WTC11 (cell line): ENCODE results near the gene DNAH11. TPM values are rescaled to one million over a fixed set of nuclear protein-coding genes. Genes with fewer than 3 reads are reported as not detected.

ENCODE experiments used
- ATAC-seq: fragments of 200-7000 bp; cut with Tn5 transposase; 2 replicates; pipeline ENCODE4 v1.10.0; 2021; ENCODE audit warnings: mild to moderate bottlenecking, moderate library complexity
- CTCF ChIA-PET: fragments of 300-600 bp; sonication (Branson Sonifier 250); formaldehyde crosslinking; loops from one replicate; lab custom pipeline; 2021; ENCODE audit warnings: antibody characterized with exemption; lab: Charles Lee
- POLR2A ChIA-PET: fragments of 350-600 bp; sonication (Branson Sonifier 250); formaldehyde crosslinking; loops from one replicate; lab custom pipeline; 2021; ENCODE audit warnings: antibody characterized with exemption; lab: Charles Lee
- DNase-seq: peaks from one replicate; pipeline ENCODE4 v3.0.0; 2021; ENCODE audit warnings: low spot score
- H3K27ac Mint-ChIP-seq: 2 replicates; pipeline ENCODE4 v1.8.0; 2021; ENCODE audit warnings: mixed read lengths
- H3K27me3 Mint-ChIP-seq: 2 replicates; pipeline ENCODE4 v1.8.0; 2021; ENCODE audit warnings: low read depth, mild to moderate bottlenecking, moderate library complexity, mixed read lengths
- H3K36me3 Mint-ChIP-seq: 2 replicates; pipeline ENCODE4 v1.8.0; 2021; ENCODE audit warnings: mixed read lengths
- H3K4me1 Mint-ChIP-seq: 2 replicates; pipeline ENCODE4 v1.8.0; 2022; ENCODE audit warnings: mixed read lengths
- H3K4me3 Mint-ChIP-seq: 2 replicates; pipeline ENCODE4 v1.8.0; 2021; ENCODE audit warnings: mild to moderate bottlenecking, moderate library complexity, mixed read lengths
- H3K9me3 Mint-ChIP-seq: 2 replicates; pipeline ENCODE4 v1.8.0; 2021; ENCODE audit warnings: mixed read lengths
- EMX1 ChIP-seq: fragments of 250-450 bp; sonication (Bioruptor Pico); IDR thresholded peaks from 2 replicates; pipeline ENCODE4 v1.8.0; 2021; ENCODE audit warnings: mild to moderate bottlenecking
- FOXK1 ChIP-seq: sonication (generic); formaldehyde crosslinking; IDR thresholded peaks from 2 replicates; pipeline ENCODE4 v1.8.0; 2022; ENCODE audit warnings: mild to moderate bottlenecking, moderate library complexity, missing genetic modification reagents
- NR1H2 ChIP-seq: sonication (generic); formaldehyde crosslinking; IDR thresholded peaks from 2 replicates; pipeline ENCODE4 v1.9.0; 2021; ENCODE audit warnings: mild to moderate bottlenecking, moderate library complexity, missing genetic modification reagents
- RELA ChIP-seq: sonication (generic); formaldehyde crosslinking; IDR thresholded peaks from 2 replicates; pipeline ENCODE4 v1.8.1; 2022; ENCODE audit warnings: missing genetic modification reagents, mild to moderate bottlenecking, borderline replicate concordance
- RORB ChIP-seq: fragments of 250-450 bp; sonication (Bioruptor Pico); IDR thresholded peaks from 2 replicates; pipeline ENCODE4 v1.9.0; 2021; ENCODE audit warnings: mild to moderate bottlenecking
- TEAD1 ChIP-seq: sonication (generic); formaldehyde crosslinking; IDR thresholded peaks from 2 replicates; pipeline ENCODE4 v1.8.0; 2022; ENCODE audit warnings: mild to moderate bottlenecking, missing genetic modification reagents
- ZNF317 ChIP-seq: sonication (generic); formaldehyde crosslinking; IDR thresholded peaks from 2 replicates; pipeline ENCODE4 v1.8.1; 2023; ENCODE audit warnings: low read depth, mild to moderate bottlenecking, moderate library complexity, missing genetic modification reagents, borderline replicate concordance
- total RNA-seq: library from RNA; stranded (reverse); gene quantifications from 3 replicates; pipeline ENCODE4 v1.2.3, GENCODE V29; 2021
- TF ChIP-seq, protein P1 (sequence below): sonication (generic); formaldehyde crosslinking; IDR thresholded peaks from 2 replicates; pipeline ENCODE4 v1.8.0; 2022; ENCODE audit warnings: mild to moderate bottlenecking, missing genetic modification reagents
- TF ChIP-seq, protein P2 (sequence below): sonication (generic); formaldehyde crosslinking; IDR thresholded peaks from 2 replicates; pipeline ENCODE4 v1.8.1; 2022; ENCODE audit warnings: missing genetic modification reagents, borderline replicate concordance
- TF ChIP-seq, protein P3 (sequence below): sonication (generic); formaldehyde crosslinking; IDR thresholded peaks from 2 replicates; pipeline ENCODE4 v1.8.0; 2022; ENCODE audit warnings: mild to moderate bottlenecking, missing genetic modification reagents
- TF ChIP-seq, protein P4 (sequence below): sonication (generic); formaldehyde crosslinking; IDR thresholded peaks from 2 replicates; pipeline ENCODE4 v1.8.1; 2023; ENCODE audit warnings: mild to moderate bottlenecking, missing genetic modification reagents, moderate library complexity
- TF ChIP-seq, protein P5 (sequence below): sonication (generic); formaldehyde crosslinking; IDR thresholded peaks from 2 replicates; pipeline ENCODE4 v1.8.1; 2023; ENCODE audit warnings: mild to moderate bottlenecking, missing genetic modification reagents
- TF ChIP-seq, protein P6 (sequence below): sonication (generic); formaldehyde crosslinking; IDR thresholded peaks from 2 replicates; pipeline ENCODE4 v1.8.1; 2023; ENCODE audit warnings: mild to moderate bottlenecking, missing genetic modification reagents, borderline replicate concordance
- TF ChIP-seq, protein P7 (sequence below): sonication (generic); formaldehyde crosslinking; IDR thresholded peaks from 2 replicates; pipeline ENCODE4 v1.8.1; 2022; ENCODE audit warnings: low read depth, mild to moderate bottlenecking, moderate library complexity, missing genetic modification reagents, borderline replicate concordance
- TF ChIP-seq, protein P8 (sequence below): fragments of 250-450 bp; sonication (Bioruptor Pico); IDR thresholded peaks from 2 replicates; pipeline ENCODE4 v1.9.0; 2021; ENCODE audit warnings: mild to moderate bottlenecking, borderline replicate concordance

DNAH11 gene
- total RNA-seq, 1 experiment from 2014 or later = 6.4 TPM

DNA sequence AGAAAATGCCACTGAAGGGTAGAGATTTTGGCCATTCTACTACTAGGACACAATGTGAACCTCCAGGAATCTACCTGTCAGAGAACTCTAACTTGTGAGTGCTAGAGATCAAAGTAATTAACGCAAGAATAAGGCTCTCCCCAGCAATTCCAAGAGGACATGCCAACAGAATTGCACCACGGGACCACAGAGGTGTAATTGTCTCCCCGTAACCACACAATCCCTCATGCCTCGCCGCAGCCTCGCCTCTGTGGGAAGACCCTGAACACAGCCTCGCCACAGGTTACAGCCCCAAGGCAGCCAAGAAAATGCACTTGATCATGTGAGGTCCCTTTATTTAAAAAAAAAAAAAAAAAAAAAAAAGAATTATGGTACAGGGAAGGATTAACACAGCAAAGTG lies 373.3 kb downstream of the DNAH11 start:
- H3K27me3 Mint-ChIP-seq = no peaks in the 10 kb centered on the region
- no peaks in the 10 kb centered on the region for H3K9me3 Mint-ChIP-seq
- DNase-seq (no peak), ATAC-seq (no peak)
- H3K4me1 Mint-ChIP-seq = peaks cover 26% of the 10 kb centered on the region
- H3K4me3 Mint-ChIP-seq = no peak overlapping the region
- ChIA-PET POLR2A (no interaction called here), CTCF (no interaction called here)
- no peak overlapping the region; the same call in 1 of the 2 replicates for H3K27ac Mint-ChIP-seq
- TF ChIP-seq EMX1 (CRISPR knock-in tag) (no peak), TEAD1 (no peak), FOXK1 (no peak), NR1H2 (CRISPR knock-in tag) (no peak), RORB (CRISPR knock-in tag) (no peak), RELA (CRISPR knock-in tag) (no peak), ZNF317 (CRISPR knock-in tag) (no peak)
- TF ChIP-seq, protein P1, sequence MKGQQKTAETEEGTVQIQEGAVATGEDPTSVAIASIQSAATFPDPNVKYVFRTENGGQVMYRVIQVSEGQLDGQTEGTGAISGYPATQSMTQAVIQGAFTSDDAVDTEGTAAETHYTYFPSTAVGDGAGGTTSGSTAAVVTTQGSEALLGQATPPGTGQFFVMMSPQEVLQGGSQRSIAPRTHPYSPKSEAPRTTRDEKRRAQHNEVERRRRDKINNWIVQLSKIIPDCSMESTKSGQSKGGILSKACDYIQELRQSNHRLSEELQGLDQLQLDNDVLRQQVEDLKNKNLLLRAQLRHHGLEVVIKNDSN (CRISPR knock-in tag) = no peak
- TF ChIP-seq, protein P2, sequence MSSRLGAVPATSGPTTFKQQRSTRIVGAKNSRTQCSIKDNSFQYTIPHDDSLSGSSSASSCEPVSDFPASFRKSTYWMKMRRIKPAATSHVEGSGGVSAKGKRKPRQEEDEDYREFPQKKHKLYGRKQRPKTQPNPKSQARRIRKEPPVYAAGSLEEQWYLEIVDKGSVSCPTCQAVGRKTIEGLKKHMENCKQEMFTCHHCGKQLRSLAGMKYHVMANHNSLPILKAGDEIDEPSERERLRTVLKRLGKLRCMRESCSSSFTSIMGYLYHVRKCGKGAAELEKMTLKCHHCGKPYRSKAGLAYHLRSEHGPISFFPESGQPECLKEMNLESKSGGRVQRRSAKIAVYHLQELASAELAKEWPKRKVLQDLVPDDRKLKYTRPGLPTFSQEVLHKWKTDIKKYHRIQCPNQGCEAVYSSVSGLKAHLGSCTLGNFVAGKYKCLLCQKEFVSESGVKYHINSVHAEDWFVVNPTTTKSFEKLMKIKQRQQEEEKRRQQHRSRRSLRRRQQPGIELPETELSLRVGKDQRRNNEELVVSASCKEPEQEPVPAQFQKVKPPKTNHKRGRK (CRISPR knock-in tag) = no peak
- TF ChIP-seq, protein P3, sequence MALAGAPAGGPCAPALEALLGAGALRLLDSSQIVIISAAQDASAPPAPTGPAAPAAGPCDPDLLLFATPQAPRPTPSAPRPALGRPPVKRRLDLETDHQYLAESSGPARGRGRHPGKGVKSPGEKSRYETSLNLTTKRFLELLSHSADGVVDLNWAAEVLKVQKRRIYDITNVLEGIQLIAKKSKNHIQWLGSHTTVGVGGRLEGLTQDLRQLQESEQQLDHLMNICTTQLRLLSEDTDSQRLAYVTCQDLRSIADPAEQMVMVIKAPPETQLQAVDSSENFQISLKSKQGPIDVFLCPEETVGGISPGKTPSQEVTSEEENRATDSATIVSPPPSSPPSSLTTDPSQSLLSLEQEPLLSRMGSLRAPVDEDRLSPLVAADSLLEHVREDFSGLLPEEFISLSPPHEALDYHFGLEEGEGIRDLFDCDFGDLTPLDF (CRISPR knock-in tag) = no peak
- TF ChIP-seq, protein P4, sequence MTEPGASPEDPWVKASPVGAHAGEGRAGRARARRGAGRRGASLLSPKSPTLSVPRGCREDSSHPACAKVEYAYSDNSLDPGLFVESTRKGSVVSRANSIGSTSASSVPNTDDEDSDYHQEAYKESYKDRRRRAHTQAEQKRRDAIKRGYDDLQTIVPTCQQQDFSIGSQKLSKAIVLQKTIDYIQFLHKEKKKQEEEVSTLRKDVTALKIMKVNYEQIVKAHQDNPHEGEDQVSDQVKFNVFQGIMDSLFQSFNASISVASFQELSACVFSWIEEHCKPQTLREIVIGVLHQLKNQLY (CRISPR knock-in tag) = no peak
- TF ChIP-seq, protein P5, sequence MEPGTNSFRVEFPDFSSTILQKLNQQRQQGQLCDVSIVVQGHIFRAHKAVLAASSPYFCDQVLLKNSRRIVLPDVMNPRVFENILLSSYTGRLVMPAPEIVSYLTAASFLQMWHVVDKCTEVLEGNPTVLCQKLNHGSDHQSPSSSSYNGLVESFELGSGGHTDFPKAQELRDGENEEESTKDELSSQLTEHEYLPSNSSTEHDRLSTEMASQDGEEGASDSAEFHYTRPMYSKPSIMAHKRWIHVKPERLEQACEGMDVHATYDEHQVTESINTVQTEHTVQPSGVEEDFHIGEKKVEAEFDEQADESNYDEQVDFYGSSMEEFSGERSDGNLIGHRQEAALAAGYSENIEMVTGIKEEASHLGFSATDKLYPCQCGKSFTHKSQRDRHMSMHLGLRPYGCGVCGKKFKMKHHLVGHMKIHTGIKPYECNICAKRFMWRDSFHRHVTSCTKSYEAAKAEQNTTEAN (CRISPR knock-in tag) = no peak
- TF ChIP-seq, protein P6, sequence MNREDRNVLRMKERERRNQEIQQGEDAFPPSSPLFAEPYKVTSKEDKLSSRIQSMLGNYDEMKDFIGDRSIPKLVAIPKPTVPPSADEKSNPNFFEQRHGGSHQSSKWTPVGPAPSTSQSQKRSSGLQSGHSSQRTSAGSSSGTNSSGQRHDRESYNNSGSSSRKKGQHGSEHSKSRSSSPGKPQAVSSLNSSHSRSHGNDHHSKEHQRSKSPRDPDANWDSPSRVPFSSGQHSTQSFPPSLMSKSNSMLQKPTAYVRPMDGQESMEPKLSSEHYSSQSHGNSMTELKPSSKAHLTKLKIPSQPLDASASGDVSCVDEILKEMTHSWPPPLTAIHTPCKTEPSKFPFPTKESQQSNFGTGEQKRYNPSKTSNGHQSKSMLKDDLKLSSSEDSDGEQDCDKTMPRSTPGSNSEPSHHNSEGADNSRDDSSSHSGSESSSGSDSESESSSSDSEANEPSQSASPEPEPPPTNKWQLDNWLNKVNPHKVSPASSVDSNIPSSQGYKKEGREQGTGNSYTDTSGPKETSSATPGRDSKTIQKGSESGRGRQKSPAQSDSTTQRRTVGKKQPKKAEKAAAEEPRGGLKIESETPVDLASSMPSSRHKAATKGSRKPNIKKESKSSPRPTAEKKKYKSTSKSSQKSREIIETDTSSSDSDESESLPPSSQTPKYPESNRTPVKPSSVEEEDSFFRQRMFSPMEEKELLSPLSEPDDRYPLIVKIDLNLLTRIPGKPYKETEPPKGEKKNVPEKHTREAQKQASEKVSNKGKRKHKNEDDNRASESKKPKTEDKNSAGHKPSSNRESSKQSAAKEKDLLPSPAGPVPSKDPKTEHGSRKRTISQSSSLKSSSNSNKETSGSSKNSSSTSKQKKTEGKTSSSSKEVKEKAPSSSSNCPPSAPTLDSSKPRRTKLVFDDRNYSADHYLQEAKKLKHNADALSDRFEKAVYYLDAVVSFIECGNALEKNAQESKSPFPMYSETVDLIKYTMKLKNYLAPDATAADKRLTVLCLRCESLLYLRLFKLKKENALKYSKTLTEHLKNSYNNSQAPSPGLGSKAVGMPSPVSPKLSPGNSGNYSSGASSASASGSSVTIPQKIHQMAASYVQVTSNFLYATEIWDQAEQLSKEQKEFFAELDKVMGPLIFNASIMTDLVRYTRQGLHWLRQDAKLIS (CRISPR knock-in tag) = no peak
- TF ChIP-seq, protein P7, sequence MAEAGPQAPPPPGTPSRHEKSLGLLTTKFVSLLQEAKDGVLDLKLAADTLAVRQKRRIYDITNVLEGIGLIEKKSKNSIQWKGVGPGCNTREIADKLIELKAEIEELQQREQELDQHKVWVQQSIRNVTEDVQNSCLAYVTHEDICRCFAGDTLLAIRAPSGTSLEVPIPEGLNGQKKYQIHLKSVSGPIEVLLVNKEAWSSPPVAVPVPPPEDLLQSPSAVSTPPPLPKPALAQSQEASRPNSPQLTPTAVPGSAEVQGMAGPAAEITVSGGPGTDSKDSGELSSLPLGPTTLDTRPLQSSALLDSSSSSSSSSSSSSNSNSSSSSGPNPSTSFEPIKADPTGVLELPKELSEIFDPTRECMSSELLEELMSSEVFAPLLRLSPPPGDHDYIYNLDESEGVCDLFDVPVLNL (CRISPR knock-in tag) = no peak
- TF ChIP-seq, protein P8, sequence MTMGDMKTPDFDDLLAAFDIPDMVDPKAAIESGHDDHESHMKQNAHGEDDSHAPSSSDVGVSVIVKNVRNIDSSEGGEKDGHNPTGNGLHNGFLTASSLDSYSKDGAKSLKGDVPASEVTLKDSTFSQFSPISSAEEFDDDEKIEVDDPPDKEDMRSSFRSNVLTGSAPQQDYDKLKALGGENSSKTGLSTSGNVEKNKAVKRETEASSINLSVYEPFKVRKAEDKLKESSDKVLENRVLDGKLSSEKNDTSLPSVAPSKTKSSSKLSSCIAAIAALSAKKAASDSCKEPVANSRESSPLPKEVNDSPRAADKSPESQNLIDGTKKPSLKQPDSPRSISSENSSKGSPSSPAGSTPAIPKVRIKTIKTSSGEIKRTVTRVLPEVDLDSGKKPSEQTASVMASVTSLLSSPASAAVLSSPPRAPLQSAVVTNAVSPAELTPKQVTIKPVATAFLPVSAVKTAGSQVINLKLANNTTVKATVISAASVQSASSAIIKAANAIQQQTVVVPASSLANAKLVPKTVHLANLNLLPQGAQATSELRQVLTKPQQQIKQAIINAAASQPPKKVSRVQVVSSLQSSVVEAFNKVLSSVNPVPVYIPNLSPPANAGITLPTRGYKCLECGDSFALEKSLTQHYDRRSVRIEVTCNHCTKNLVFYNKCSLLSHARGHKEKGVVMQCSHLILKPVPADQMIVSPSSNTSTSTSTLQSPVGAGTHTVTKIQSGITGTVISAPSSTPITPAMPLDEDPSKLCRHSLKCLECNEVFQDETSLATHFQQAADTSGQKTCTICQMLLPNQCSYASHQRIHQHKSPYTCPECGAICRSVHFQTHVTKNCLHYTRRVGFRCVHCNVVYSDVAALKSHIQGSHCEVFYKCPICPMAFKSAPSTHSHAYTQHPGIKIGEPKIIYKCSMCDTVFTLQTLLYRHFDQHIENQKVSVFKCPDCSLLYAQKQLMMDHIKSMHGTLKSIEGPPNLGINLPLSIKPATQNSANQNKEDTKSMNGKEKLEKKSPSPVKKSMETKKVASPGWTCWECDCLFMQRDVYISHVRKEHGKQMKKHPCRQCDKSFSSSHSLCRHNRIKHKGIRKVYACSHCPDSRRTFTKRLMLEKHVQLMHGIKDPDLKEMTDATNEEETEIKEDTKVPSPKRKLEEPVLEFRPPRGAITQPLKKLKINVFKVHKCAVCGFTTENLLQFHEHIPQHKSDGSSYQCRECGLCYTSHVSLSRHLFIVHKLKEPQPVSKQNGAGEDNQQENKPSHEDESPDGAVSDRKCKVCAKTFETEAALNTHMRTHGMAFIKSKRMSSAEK = no peak
- peaks cover 50% of the 10 kb centered on the region for H3K36me3 Mint-ChIP-seq
